Posterior vena cava (tissue), 2 donors: ENCODE measurements around the gene CYP4F11. TPM values are rescaled to one million over a fixed set of nuclear protein-coding genes. Genes with fewer than 3 reads are reported as not detected.
"Not testable (repeated sequence)": the region's sequence is repeated elsewhere in the genome, so short reads cannot be mapped to it uniquely, and the experiment has no call there.

Experiments
- DNase-seq: peaks from one replicate; pipeline ENCODE4 v3.0.0-alpha.2; 2020; ENCODE audit warnings: low spot score
- intact Hi-C, 2 donors: fragments of 100-400 bp; cut with DNase I; formaldehyde crosslinking; loops; one replicate each; pipeline versions ENCODE4 v1.14.1 to v1.14.2; 2022 to 2023
- total RNA-seq, 2 donors: library from RNA; stranded (reverse); fragmentation: NEBNext Ultra II Directional; extraction: Animal tissue kit (Norgen Biotek cat#: 25700); gene quantifications; one replicate each; pipeline ENCODE4 v1.2.1, GENCODE V29; 2021
- donor health status: DM: yes; HTN: yes; CAD: no.
- donor health status: DM: yes; HTN: yes; CAD: no.

The CYP4F11 gene
- total RNA-seq, 2 donors from 2014 or later, result 0.14 TPM; not detected in 1

GRCh38 chr19:15891434-15891833 is 42.9 kb downstream of the CYP4F11 start:
- intact Hi-C loops, result no loop called here
- no peak for DNase-seq

GRCh38 chr19:15889339-15889738 is 45.0 kb downstream of the CYP4F11 start:
- DNase-seq, intact Hi-C loops: not testable (repeated sequence)

- DNase-seq, result no peak
- intact Hi-C loops, result no loop called here
Measured at GRCh38 chr19:15885919-15886318, 48.4 kb downstream of the CYP4F11 start.

- DNase-seq, result no peak
- intact Hi-C loops, result no loop called here
Measured at GRCh38 chr19:15885167-15885566, 49.2 kb downstream of the CYP4F11 start.

GRCh38 chr19:15883329-15883728 is 51.0 kb downstream of the CYP4F11 start:
- intact Hi-C loops, result not testable (repeated sequence)

GRCh38 chr19:15874821-15875474 is 59.4 kb downstream of the CYP4F11 start:
- DNase-seq, result no peak
- intact Hi-C loops, result no loop called here

More at GRCh38 chr19:15883329-15883728, 51.0 kb downstream of the CYP4F11 start:
- DNase-seq, result not testable (repeated sequence)

GRCh38 chr19:15873771-15874170 is 60.6 kb downstream of the CYP4F11 start:
- intact Hi-C loops, DNase-seq: not testable (repeated sequence)

GRCh38 chr19:15871570-15871969 is 62.8 kb downstream of the CYP4F11 start:
- no peak for DNase-seq
- intact Hi-C loops, result no loop called here

- intact Hi-C loops, result loop anchor here (10.0 kb wide), 1 partner anchor 245 kb away; no protein-coding TSS in a partner anchor
Measured at GRCh38 chr19:15869873-15870272, 64.5 kb downstream of the CYP4F11 start.

GRCh38 chr19:15869109-15869555 is 65.2 kb downstream of the CYP4F11 start:
- intact Hi-C loops, result loop anchor here (10.0 kb wide), 1 partner anchor 244 kb away; no protein-coding TSS in a partner anchor
- DNase-seq, result no peak

More at GRCh38 chr19:15869873-15870272, 64.5 kb downstream of the CYP4F11 start:
- DNase-seq, result no peak

- intact Hi-C loops, result loop anchor here (10.0 kb wide), 1 partner anchor 242 kb away; no protein-coding TSS in a partner anchor
Measured at GRCh38 chr19:15866636-15867035, 67.7 kb downstream of the CYP4F11 start.

GRCh38 chr19:15864824-15865223 is 69.5 kb downstream of the CYP4F11 start:
- DNase-seq, result no peak
- intact Hi-C loops, result loop anchor here (10.0 kb wide), 1 partner anchor 240 kb away; no protein-coding TSS in a partner anchor

More at GRCh38 chr19:15866636-15867035, 67.7 kb downstream of the CYP4F11 start:
- no peak for DNase-seq

- DNase-seq, result no peak
- intact Hi-C loops, result loop anchor here (10.0 kb wide), 1 partner anchor 238 kb away; no protein-coding TSS in a partner anchor
Measured at GRCh38 chr19:15863272-15863671, 71.1 kb downstream of the CYP4F11 start.

GRCh38 chr19:15862444-15862843 is 71.9 kb downstream of the CYP4F11 start:
- no peak for DNase-seq
- intact Hi-C loops, result loop anchor here (10.0 kb wide), 1 partner anchor 238 kb away; no protein-coding TSS in a partner anchor

Other genes with a start within 250 kb of the CYP4F11 start
- not detected for gene OR10H2, start 206.5 kb downstream of the CYP4F11 start, total RNA-seq
- gene OR10H3, start 196.5 kb downstream of the CYP4F11 start, total RNA-seq, result not detected
- gene OR10H5, start 146.9 kb downstream of the CYP4F11 start, total RNA-seq, result not detected
- gene OR10H1, start 118.9 kb downstream of the CYP4F11 start, total RNA-seq, result under 1 TPM; 0.05 to 0.09 TPM
- gene CYP4F2, start 36.5 kb downstream of the CYP4F11 start, total RNA-seq, result not detected
- not detected for gene OR10H4, start 14.5 kb upstream of the CYP4F11 start, total RNA-seq
- 1,000 to 10,000 TPM; 1,050 to 1,475 TPM for gene TPM4, start 142.0 kb upstream of the CYP4F11 start, total RNA-seq
- gene RAB8A, start 177.4 kb upstream of the CYP4F11 start, total RNA-seq, result 10 to 100 TPM; 53.5 to 58.3 TPM
- 1 to 10 TPM in 1 of 2 donors, under 1 TPM in 1; 0.81 to 1.1 TPM for gene HSH2D, start 209.2 kb upstream of the CYP4F11 start, total RNA-seq
- gene CIB3, start 239.0 kb upstream of the CYP4F11 start, total RNA-seq, result not detected